IPS-18a (cell line): ENCODE results near the gene TFDP2.

ENCODE experiments used
- H3K27ac ChIP-seq: one replicate; pipeline ENCODE4 v1.5.1; 2013; ENCODE audit warnings: low read length
- H3K27me3 ChIP-seq: one replicate; pipeline ENCODE4 v1.6.1; 2013; ENCODE audit warnings: mild to moderate bottlenecking, low read length; ENCODE audit not compliant: control insufficient read depth, insufficient read depth
- H3K36me3 ChIP-seq: one replicate; pipeline ENCODE4 v1.6.1; 2013; ENCODE audit warnings: low read depth, low read length; ENCODE audit not compliant: control insufficient read depth
- H3K4me1 ChIP-seq: one replicate; pipeline ENCODE4 v1.6.1; 2013; ENCODE audit warnings: low read depth, low read length; ENCODE audit not compliant: control insufficient read depth
- H3K4me3 ChIP-seq: one replicate; pipeline ENCODE4 v1.5.1; 2013; ENCODE audit warnings: low read length
- H3K9ac ChIP-seq: one replicate; pipeline ENCODE4 v1.6.1; 2013; ENCODE audit warnings: mild to moderate bottlenecking, low read length, moderate library complexity
- H3K9me3 ChIP-seq: one replicate; pipeline ENCODE4 v1.6.1; 2013; ENCODE audit warnings: low read depth, low read length; ENCODE audit not compliant: control insufficient read depth

The TFDP2 gene

DNA sequence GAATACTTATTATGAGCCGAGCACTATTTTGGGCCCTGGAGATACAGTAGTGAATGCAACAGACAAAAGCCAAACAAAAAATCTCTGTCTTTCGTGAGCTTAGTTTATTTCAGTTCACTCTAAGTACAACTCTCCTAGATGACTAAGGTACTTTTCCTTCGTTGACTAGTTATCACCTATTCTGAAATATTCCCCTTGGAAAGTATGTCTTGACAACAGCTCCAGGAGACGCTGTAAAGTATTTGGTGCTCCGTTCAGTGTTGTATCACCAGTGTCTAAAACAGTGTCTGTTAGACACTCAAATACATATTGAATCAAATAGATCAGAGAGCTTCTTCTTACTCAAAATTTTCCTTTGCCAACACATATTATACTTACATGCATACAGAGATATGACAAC is 119.6 kb downstream of the TFDP2 start:
- no peak overlapping the region for H3K9ac ChIP-seq
- no peak overlapping the region for H3K27ac ChIP-seq
- H3K9me3 ChIP-seq: no peaks in the 10 kb centered on the region
- no peaks in the 10 kb centered on the region for H3K27me3 ChIP-seq
- no peak overlapping the region for H3K4me3 ChIP-seq
- H3K4me1 ChIP-seq: peaks cover 11% of the 10 kb centered on the region
- H3K36me3 ChIP-seq: no peaks in the 10 kb centered on the region

DNA sequence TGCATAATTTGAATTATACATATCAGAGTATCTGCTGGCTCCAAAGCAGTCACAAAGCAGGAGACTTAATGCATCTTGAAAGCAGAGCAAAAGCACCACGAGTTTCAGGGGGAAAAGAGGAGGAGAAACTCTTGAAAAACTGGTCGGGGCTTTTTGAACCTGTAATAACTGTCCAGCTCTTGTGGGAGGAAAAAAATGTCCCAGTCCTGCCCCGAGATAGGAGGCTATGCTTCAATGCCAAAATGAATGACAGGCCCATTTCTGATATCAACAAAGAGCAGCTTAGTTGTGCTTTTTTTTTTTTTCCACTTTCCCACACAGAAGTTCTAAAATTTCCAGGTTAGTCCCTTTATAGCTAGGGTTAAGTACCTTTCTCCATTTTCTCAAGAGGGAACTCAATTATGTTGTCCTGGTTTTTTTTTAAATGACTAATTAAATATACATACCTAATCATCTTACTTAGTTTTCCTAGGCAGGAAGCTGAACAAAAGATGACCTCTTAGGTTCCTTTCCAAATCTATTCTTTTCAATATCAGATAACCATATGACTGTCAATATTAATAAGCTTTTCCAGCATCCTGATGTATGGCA is 120.2 kb downstream of the TFDP2 start:
- H3K27ac ChIP-seq: no peak overlapping the region
- peaks cover 11% of the 10 kb centered on the region for H3K4me1 ChIP-seq
- H3K9ac ChIP-seq: no peak overlapping the region
- H3K4me3 ChIP-seq: no peak overlapping the region
- H3K9me3 ChIP-seq: no peaks in the 10 kb centered on the region
- H3K27me3 ChIP-seq: no peaks in the 10 kb centered on the region
- H3K36me3 ChIP-seq: no peaks in the 10 kb centered on the region

DNA sequence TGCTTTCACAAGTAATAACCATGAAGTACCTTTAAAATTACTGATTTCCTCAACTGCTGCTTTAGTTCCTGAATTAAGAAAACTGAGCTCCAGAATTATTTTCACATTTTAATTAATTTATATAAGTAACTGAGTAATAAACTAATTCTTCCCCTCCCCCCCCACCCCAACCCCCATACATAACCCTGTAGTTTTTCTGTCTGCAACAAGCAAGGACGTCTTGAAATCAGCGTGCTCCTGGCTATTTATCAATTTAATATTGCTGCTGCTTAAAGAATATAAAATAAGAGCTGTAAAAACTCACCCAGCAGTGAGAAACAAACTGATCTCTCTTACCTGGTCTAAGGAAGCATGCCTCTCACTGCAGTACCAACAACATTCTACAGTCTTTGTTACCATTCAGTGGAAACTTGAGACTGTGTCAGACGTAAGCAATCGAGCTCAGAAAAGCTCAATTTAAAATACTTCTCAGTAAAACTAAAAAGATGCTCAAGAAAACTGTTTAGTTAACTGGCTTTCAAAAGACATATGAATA is 121.0 kb downstream of the TFDP2 start:
- peak overlapping the region; percentile 70 for H3K9ac ChIP-seq
- no peaks in the 10 kb centered on the region for H3K36me3 ChIP-seq
- peak overlapping the region; percentile 76 for H3K27ac ChIP-seq
- H3K9me3 ChIP-seq: no peaks in the 10 kb centered on the region
- peak overlapping the region; percentile 91 for H3K4me3 ChIP-seq
- H3K27me3 ChIP-seq: no peaks in the 10 kb centered on the region
- H3K4me1 ChIP-seq: peaks cover 11% of the 10 kb centered on the region

DNA sequence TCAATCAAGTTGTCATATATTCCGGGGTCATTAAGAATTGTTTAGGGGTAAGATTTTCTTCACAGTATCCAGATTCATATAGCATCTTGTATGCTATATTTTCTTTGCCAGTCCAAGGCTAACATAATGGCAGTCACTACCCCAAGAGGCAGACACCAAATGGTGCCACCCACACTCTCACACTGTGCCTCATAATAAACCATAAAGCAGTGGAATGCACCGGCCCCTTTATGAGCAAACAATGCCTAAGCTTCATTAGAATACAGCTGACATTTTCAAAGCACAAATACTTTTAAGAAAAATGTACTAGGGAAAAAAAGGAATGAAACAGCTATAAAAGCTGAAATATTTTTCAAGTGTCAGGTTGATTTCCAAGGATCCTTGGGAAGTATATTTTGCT is 121.6 kb downstream of the TFDP2 start:
- peak overlapping the region; percentile 76 for H3K27ac ChIP-seq
- H3K4me3 ChIP-seq: peak overlapping the region; percentile 91
- H3K27me3 ChIP-seq: no peaks in the 10 kb centered on the region
- H3K9ac ChIP-seq: peak overlapping the region; percentile 70
- peaks cover 11% of the 10 kb centered on the region for H3K4me1 ChIP-seq
- H3K36me3 ChIP-seq: no peaks in the 10 kb centered on the region
- no peaks in the 10 kb centered on the region for H3K9me3 ChIP-seq

DNA sequence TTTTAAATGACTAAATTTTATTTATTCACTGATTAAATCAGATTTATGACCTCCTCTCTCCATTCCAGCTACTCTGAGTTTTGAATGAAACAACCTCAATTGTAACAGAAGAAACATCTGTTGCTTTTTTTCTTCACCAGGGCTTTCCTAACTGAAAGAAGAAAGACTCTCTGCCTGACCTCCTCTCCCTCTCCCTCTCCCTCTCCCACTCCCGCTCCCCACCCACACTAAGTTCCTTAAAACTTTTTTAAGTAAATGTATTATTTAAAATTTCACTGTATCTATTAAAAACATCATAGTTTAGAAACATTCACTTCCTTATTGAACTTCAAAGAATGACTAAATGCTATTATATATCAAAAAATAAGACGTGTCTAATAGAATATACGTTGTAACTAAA is 122.0 kb downstream of the TFDP2 start:
- Histone ChIP-seq H3K36me3 (no peaks in the 10 kb centered on the region), H3K27ac (peak overlapping the region; percentile 76), H3K9ac (peak overlapping the region; percentile 70), H3K4me3 (peak overlapping the region; percentile 91), H3K4me1 (peaks cover 11% of the 10 kb centered on the region), H3K27me3 (no peaks in the 10 kb centered on the region), H3K9me3 (no peaks in the 10 kb centered on the region)

DNA sequence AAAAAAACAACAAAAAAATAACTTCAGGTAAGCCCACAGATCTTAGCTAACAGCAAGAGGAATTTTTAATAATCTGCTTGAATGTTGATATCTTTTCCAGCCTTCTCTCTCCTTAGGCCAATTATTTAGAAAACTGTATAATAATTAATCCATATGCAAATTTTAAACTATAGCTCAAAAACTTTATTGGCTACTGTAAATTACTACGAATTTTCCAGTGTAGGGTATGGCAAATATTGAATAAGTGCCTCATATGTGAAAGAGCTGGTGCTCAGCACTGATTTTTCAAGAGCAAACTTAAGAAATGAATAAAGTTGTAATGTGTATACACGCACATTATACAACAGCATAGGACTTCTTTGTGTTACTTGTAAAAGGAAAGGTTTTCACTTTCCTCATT is 123.0 kb downstream of the TFDP2 start:
- H3K4me3 ChIP-seq: peak overlapping the region; percentile 91
- H3K27ac ChIP-seq: no peak overlapping the region
- no peaks in the 10 kb centered on the region for H3K27me3 ChIP-seq
- H3K9me3 ChIP-seq: no peaks in the 10 kb centered on the region
- no peaks in the 10 kb centered on the region for H3K36me3 ChIP-seq
- peaks cover 11% of the 10 kb centered on the region for H3K4me1 ChIP-seq
- H3K9ac ChIP-seq: no peak overlapping the region

DNA sequence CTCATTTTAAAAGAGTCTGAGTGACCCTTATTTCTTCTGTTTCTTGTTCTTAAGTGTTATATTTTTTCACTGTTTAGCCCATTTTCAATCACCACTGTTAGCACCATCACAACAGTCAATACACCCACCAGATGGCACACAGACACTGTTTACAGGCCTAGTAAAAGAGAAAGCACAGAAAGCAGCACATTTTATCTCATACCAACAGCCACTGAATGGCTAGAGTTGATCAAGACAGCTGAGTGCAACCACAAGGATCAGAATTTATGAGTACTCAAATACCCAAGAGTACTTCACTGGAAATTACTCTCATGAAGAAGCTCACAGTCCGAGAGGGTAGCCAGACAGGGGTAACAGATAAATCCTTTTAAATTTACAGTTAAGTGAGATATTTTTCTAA is 127.0 kb downstream of the TFDP2 start:
- no peak overlapping the region for H3K27ac ChIP-seq
- no peaks in the 10 kb centered on the region for H3K27me3 ChIP-seq
- H3K9ac ChIP-seq: no peak overlapping the region
- peaks cover 9% of the 10 kb centered on the region for H3K36me3 ChIP-seq
- H3K4me1 ChIP-seq: peaks cover 5% of the 10 kb centered on the region
- no peak overlapping the region for H3K4me3 ChIP-seq
- H3K9me3 ChIP-seq: no peaks in the 10 kb centered on the region

DNA sequence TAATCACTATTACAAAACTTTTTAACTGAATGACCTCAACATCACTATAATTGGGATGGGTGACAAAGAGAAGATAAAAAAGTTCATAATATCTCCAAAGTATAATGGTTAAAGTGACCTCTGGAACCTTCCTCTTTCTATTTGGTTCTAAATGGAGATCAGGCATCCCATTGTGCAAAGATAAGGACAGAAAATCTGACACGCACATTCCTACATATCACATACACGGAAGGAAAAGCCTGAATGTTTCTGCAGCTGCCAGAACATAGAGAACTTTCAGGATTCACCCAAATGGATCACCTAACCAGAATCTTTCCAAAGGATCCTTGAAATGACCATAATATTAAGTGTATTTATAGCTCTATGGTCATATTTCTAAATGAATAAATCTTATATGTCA is 128.2 kb downstream of the TFDP2 start:
- Histone ChIP-seq H3K4me1 (no peaks in the 10 kb centered on the region), H3K27me3 (no peaks in the 10 kb centered on the region), H3K27ac (no peak overlapping the region), H3K9me3 (no peaks in the 10 kb centered on the region), H3K36me3 (peaks cover 9% of the 10 kb centered on the region), H3K4me3 (no peak overlapping the region), H3K9ac (no peak overlapping the region)

DNA sequence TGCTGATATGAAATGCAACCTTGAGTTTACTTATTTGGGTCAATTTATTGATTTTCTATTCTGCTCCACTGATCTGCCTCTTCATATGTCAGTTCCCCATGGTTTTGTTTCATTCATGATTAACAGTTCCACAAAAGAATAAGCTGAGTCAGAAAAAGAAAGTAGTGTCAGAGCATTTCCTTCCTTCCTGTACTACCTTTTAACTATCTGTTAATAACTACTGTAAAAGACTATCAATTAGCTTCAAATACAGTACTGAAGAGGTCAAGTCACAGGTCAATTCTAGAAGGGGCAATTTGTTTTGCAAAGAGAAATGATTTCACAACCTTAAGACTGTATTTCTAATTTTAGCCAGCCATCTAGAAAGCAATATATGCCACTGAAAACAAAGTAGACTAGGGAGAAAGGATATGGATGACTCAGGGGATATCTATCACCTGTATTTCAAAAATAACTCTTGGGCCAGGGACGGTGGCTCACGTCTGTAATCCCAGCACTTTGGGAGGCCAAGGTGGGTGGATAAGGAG is 129.5 kb downstream of the TFDP2 start:
- Histone ChIP-seq H3K4me1 (no peaks in the 10 kb centered on the region), H3K27me3 (no peaks in the 10 kb centered on the region), H3K36me3 (peaks cover 9% of the 10 kb centered on the region), H3K9me3 (no peaks in the 10 kb centered on the region), H3K27ac (no peak overlapping the region), H3K4me3 (no peak overlapping the region), H3K9ac (no peak overlapping the region)

DNA sequence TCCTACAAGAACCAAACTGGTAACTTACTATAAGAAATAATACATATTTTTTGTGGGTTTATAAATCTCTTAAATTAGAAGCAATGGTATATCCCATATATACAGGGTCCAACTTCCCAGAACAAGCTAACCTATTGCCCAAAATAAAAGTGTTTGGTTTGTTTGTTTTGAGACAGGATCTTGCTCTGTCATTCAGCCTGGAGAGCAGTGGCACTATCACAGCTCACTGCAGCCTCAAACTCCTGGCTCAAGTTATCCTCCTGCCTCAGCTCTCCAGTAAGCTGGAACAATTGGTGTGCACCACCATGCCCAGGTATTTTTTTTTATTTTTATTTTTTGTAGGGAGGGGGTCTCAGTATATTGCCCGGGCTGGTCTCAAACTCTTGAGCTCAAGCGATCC is 135.4 kb downstream of the TFDP2 start:
- Histone ChIP-seq H3K4me1 (no peaks in the 10 kb centered on the region), H3K4me3 (no peak overlapping the region), H3K9ac (no peak overlapping the region), H3K36me3 (no peaks in the 10 kb centered on the region), H3K9me3 (no peaks in the 10 kb centered on the region), H3K27me3 (no peaks in the 10 kb centered on the region), H3K27ac (no peak overlapping the region)

DNA sequence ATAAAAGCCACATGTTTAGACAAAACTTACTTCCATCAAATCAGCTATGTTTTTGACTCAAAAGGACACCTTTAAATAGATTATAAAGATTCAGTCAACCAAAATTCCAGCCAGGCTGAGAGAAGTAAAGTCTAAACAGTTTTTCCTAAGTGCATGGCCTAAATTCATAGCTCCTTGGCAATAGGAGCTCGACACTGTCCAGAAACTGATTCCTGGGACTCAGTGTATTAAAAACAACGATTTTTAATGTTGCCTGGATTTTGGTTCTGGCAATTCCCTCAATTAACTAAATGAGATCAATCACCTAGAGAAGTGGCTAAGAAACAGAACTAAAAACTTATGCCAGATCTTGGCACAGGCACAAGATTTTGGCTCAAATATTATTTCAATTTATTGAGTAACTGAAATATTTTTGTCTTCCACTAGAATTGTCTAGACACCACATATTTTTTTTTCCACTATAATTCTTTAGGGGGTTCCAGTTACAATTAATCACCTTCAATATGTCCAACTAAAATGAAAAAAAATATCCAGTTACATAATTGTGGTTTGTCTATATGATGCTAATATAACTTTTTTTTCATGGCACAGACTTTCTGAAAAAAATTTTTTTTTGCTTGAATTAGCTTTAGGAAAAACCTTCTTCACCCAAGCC is 135.9 kb downstream of the TFDP2 start:
- Histone ChIP-seq H3K27me3 (no peaks in the 10 kb centered on the region), H3K9ac (no peak overlapping the region), H3K4me1 (no peaks in the 10 kb centered on the region), H3K9me3 (no peaks in the 10 kb centered on the region), H3K36me3 (no peaks in the 10 kb centered on the region), H3K4me3 (no peak overlapping the region), H3K27ac (no peak overlapping the region)

DNA sequence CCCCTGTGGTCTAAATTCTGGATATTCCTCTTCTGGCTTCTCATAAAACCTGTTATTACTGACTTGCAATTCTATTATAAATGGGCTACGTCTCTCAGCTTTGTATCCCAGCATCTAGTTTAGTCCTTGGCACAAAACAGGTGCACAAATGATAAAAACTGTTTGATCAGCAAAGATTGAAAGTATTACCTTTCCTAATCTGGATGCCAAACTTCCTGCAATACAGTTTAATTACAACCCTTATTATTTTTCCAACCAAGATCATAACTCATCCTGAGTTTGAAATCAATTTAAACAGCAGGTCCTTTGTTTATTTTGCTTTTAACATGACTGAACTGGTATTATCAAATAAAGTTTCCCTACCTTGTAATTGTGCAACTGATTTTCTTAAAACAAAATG is 140.3 kb downstream of the TFDP2 start:
- Histone ChIP-seq H3K4me1 (no peaks in the 10 kb centered on the region), H3K36me3 (peaks cover 12% of the 10 kb centered on the region)

More for the DNA sequence above, 140.3 kb downstream of the TFDP2 start:
- no peak overlapping the region for H3K27ac ChIP-seq
- no peaks in the 10 kb centered on the region for H3K9me3 ChIP-seq
- H3K27me3 ChIP-seq: no peaks in the 10 kb centered on the region
- H3K9ac ChIP-seq: no peak overlapping the region
- H3K4me3 ChIP-seq: no peak overlapping the region
